Transverse colon (tissue), 3 donors: ENCODE measurements around the gene CPNE1.

ENCODE experiments used
- POLR2A ChIP-seq: fragments of 450-650 bp; IDR thresholded peaks from one replicate; pipeline ENCODE4 v1.6.1; 2016; ENCODE audit warnings: antibody characterized with exemption, mild to moderate bottlenecking, moderate library complexity
- POLR2AphosphoS5 ChIP-seq, 3 donors: sonication (generic); formaldehyde crosslinking; IDR thresholded peaks; one replicate each; pipeline ENCODE4 v1.6.1; 2016; ENCODE audit warnings: antibody characterized with exemption in 3 of 3

DNA sequence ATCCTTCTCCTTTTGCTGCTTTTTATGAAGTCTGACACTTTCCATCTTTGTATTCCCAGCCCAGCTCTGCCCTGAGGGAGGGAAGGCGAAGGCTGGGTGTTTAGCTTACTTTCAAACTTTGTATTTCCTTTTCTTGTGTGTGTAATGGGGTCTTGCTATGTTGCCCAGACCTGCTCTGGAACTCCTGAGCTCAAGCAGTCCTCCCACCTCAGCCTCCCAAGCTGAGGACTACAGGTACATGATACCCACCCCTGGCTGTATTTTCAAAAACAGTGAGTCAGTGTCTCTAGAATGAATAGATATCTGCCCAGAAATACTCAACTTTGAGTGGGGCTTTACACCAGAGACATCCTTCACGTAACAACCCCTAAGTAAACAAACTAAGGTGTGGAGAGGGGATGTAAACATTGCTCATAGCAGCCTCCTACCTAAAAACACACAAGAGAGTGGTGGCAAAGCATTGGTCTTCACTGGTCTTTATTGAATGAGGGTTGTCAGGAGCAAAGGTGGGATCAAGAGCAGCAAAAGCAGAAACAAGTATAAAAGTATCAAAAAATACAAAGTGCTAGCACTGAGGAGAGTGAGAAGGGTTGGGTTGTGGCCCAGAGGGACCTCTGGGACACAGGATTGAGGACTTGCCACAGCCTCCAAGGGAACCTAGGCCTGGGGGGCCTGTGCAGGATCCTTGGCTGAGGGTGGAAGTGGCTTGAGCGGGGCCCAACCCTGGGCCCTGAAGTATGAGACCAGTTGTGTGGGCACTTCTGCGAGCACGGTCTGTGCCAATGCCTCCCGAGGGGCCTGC is 38.9 kb downstream of the CPNE1 start:
- TF ChIP-seq POLR2A (no peak), POLR2AphosphoS5 (IDR thresholded peaks at IDR 0.05) (no peak)
